MM.1S (cell line): ENCODE results near the gene AHSG.

Source experiments
- DNase-seq: peaks from one replicate; pipeline ENCODE4 v3.0.0-alpha.2; 2015
- H2AFZ ChIP-seq: fragments of 300-600 bp; sonication (generic); 2 replicates; pipeline ENCODE4 v1.6.0; 2016; ENCODE audit warnings: antibody characterized with exemption, low read length
- H3F3A ChIP-seq: fragments of 300-600 bp; sonication (generic); 2 replicates; pipeline ENCODE4 v1.6.1; 2016; ENCODE audit warnings: mild to moderate bottlenecking, antibody characterized with exemption, low read length, moderate library complexity, mixed read lengths; ENCODE audit not compliant: insufficient read depth
- H3K27ac ChIP-seq: fragments of 300-600 bp; sonication (generic); 2 replicates; pipeline ENCODE4 v1.5.1; 2016; ENCODE audit warnings: mild to moderate bottlenecking, low read length
- H3K27me3 ChIP-seq: fragments of 300-600 bp; sonication (generic); replicated peaks from 2 replicates; pipeline ENCODE4 v1.6.0; 2016; ENCODE audit warnings: low read length; ENCODE audit not compliant: insufficient read depth
- H3K36me3 ChIP-seq: fragments of 300-600 bp; sonication (generic); replicated peaks from 2 replicates; pipeline ENCODE4 v1.6.1; 2016; ENCODE audit warnings: mild to moderate bottlenecking, low read length, mixed read lengths; ENCODE audit not compliant: insufficient read depth
- H3K4me1 ChIP-seq: fragments of 300-600 bp; sonication (generic); 2 replicates; pipeline ENCODE4 v1.6.1; 2016; ENCODE audit warnings: low read length, mixed read lengths
- H3K4me2 ChIP-seq: fragments of 300-600 bp; sonication (generic); 2 replicates; pipeline ENCODE4 v1.6.0; 2016; ENCODE audit warnings: low read depth, low read length
- H3K4me3 ChIP-seq: fragments of 300-600 bp; sonication (generic); 2 replicates; pipeline ENCODE4 v1.5.1; 2016; ENCODE audit warnings: low read length, mixed read lengths
- H3K79me2 ChIP-seq: fragments of 300-600 bp; sonication (generic); 2 replicates; pipeline ENCODE4 v1.6.1; 2016; ENCODE audit warnings: mixed run types, low read length, mixed read lengths
- H3K9ac ChIP-seq: fragments of 300-600 bp; sonication (generic); 2 replicates; pipeline ENCODE4 v1.6.1; 2016; ENCODE audit warnings: low read length, mixed read lengths
- H3K9me2 ChIP-seq: fragments of 300-600 bp; sonication (generic); replicated peaks from 2 replicates; pipeline ENCODE4 v1.6.1; 2016; ENCODE audit warnings: mild to moderate bottlenecking, low read length, mixed read lengths; ENCODE audit not compliant: insufficient read depth
- H3K9me3 ChIP-seq: fragments of 300-600 bp; sonication (generic); replicated peaks from 2 replicates; pipeline ENCODE4 v1.6.1; 2016; ENCODE audit warnings: mild to moderate bottlenecking, low read length, mixed read lengths; ENCODE audit not compliant: insufficient read depth
- H4K20me1 ChIP-seq: fragments of 300-600 bp; sonication (generic); 2 replicates; pipeline ENCODE4 v1.6.1; 2016; ENCODE audit warnings: mild to moderate bottlenecking, low read length, moderate library complexity, mixed read lengths; ENCODE audit not compliant: insufficient read depth
- CTCF ChIP-seq: fragments of 300-600 bp; sonication (generic); IDR thresholded peaks from 2 replicates; pipeline ENCODE4 v1.5.1; 2016; ENCODE audit warnings: antibody characterized with exemption, low read length, mixed read lengths
- EZH2 ChIP-seq: fragments of 300-600 bp; sonication (generic); optimal IDR thresholded peaks from 2 replicates; pipeline ENCODE3; 2017; ENCODE audit warnings: low read depth, mild to moderate bottlenecking, antibody characterized with exemption, low read length, mixed read lengths
- EZH2phosphoT487 ChIP-seq: fragments of 300-600 bp; sonication (generic); IDR thresholded peaks from 2 replicates; pipeline ENCODE4 v1.6.1; 2018; ENCODE audit warnings: antibody characterized with exemption, low read length

Gene AHSG

DNA sequence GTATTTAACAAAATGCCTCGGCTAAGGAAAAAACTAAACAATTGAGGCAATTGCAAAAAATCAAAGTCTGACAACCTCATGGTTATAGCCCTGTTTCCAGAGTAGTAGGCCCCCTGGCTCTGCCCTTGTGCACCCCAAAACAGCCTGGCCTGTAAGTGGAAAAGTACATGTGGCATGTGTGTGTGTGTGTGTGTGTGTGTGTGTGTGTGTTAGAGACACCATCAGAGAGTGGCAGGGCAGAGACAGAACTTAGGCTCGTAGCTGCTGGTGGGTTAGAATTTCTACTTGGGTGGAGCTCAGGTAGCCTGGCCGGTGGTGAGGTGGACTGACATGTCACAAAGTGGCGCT is 14.1 kb upstream of the AHSG start:
- H3K27me3 ChIP-seq: no peaks in the 10 kb centered on the region
- H4K20me1 ChIP-seq: no peaks in the 10 kb centered on the region
- H3K9me2 ChIP-seq: no peaks in the 10 kb centered on the region
- no peaks in the 10 kb centered on the region for H3K36me3 ChIP-seq
- H3K79me2 ChIP-seq: no peaks in the 10 kb centered on the region
- H3F3A ChIP-seq: no peaks in the 10 kb centered on the region
- H3K4me3 ChIP-seq: no peak overlapping the region
- H2AFZ ChIP-seq: no peak overlapping the region
- no peak overlapping the region for H3K4me2 ChIP-seq
- no peaks in the 10 kb centered on the region for H3K9me3 ChIP-seq
- TF ChIP-seq EZH2phosphoT487 (no peak), CTCF (no peak), EZH2 (no peak)
- no peak overlapping the region for H3K27ac ChIP-seq
- no peak for DNase-seq
- H3K4me1 ChIP-seq: no peaks in the 10 kb centered on the region
- H3K9ac ChIP-seq: no peak overlapping the region

DNA sequence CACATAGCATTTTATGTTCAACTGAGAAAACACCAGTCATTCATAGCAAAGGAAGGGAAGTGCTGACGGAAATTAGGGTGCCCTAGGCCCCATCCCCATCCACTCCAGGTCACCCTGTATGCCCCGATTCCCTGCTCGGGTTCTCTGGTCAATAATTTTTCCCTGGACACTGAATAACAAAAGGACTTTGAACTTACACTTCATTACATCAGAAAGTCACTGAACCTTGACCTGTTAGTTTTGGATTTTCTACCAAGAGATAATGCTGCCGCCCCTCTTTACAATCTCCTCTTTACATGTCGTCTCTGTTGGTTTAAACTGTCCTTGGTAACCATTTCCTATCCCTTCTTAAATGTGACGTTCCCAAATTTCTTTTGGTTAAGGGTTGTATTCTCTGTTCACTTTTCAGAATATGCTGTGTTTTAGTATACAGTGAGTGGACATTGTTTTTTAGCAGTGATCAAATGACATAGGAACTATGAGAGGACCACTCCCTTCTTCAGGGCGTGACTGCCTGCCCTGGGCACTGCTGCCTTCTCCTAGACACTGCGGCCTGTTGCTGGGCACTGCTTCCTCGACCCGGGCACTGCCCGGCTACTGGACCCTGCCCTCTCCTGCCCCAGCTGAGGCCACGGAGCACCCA is 13.6 kb upstream of the AHSG start:
- H3K79me2 ChIP-seq: no peaks in the 10 kb centered on the region
- H4K20me1 ChIP-seq: no peaks in the 10 kb centered on the region
- no peaks in the 10 kb centered on the region for H3K9me3 ChIP-seq
- no peak overlapping the region for H3K9ac ChIP-seq
- H3K4me3 ChIP-seq: no peak overlapping the region
- DNase-seq: no peak
- H2AFZ ChIP-seq: no peak overlapping the region
- H3F3A ChIP-seq: no peaks in the 10 kb centered on the region
- H3K9me2 ChIP-seq: no peaks in the 10 kb centered on the region
- H3K4me1 ChIP-seq: no peaks in the 10 kb centered on the region
- H3K27ac ChIP-seq: no peak overlapping the region
- H3K36me3 ChIP-seq: no peaks in the 10 kb centered on the region
- TF ChIP-seq EZH2phosphoT487: no peak
- TF ChIP-seq EZH2: no peak
- no peak for TF ChIP-seq CTCF
- H3K27me3 ChIP-seq: no peaks in the 10 kb centered on the region
- H3K4me2 ChIP-seq: no peak overlapping the region

DNA sequence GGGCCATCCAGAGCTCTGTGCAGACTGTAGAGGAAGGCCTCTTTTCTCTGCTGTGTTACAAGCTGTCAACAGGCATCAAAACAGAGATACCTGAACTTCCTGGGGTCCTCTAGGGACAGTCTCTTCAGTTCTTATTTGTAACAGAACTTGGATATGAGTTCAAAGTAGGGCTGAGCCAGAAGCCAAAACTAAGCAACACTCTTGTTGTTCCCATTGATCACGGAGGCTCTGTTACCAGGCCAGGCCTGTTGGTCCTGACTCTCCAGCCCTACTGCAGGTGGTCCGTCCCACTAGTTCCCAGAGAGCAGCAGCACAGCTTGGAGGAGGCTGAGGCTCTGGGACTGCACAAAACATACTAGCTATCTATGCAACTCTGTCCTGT is 13.1 kb upstream of the AHSG start:
- TF ChIP-seq EZH2 (no peak), CTCF (no peak), EZH2phosphoT487 (no peak)
- no peak for DNase-seq
- Histone ChIP-seq H3K9me3 (no peaks in the 10 kb centered on the region), H3K4me2 (no peak overlapping the region), H3K9ac (no peak overlapping the region), H3K4me1 (no peaks in the 10 kb centered on the region), H3K9me2 (no peaks in the 10 kb centered on the region), H3K27me3 (no peaks in the 10 kb centered on the region), H3F3A (no peaks in the 10 kb centered on the region), H4K20me1 (no peaks in the 10 kb centered on the region), H3K36me3 (no peaks in the 10 kb centered on the region), H3K27ac (no peak overlapping the region), H3K79me2 (no peaks in the 10 kb centered on the region), H2AFZ (no peak overlapping the region), H3K4me3 (no peak overlapping the region)
